DND-41 (cell line): ENCODE results near the gene CSF2.

ENCODE experiments used
- ATAC-seq: fragments of 200-7000 bp; cut with Tn5 transposase; 3 replicates; pipeline ENCODE4 v1.9.1; 2021; ENCODE audit warnings: low read depth; ENCODE audit not compliant: insufficient read depth
- DNase-seq: peaks from one replicate; pipeline ENCODE4 v3.0.0-alpha.2; 2020
- H2AFZ ChIP-seq: 2 replicates; pipeline ENCODE4 v1.6.0; 2012; ENCODE audit warnings: low read depth, low read length
- H3K27ac ChIP-seq: 2 replicates; pipeline ENCODE4 v1.5.1; 2012; ENCODE audit warnings: low read length, inconsistent platforms
- H3K27me3 ChIP-seq: fragments of 200-600 bp; sonication (generic); 2 replicates; pipeline ENCODE4 v1.6.0; 2012; ENCODE audit warnings: low read length, mild to moderate bottlenecking, inconsistent platforms; ENCODE audit not compliant: insufficient read depth, poor library complexity
- H3K36me3 ChIP-seq: 2 replicates; pipeline ENCODE4 v1.5.1; 2012; ENCODE audit warnings: low read length, inconsistent platforms; ENCODE audit not compliant: insufficient read depth
- H3K4me1 ChIP-seq: 2 replicates; pipeline ENCODE4 v1.5.1; 2012; ENCODE audit warnings: mild to moderate bottlenecking, low read length; ENCODE audit not compliant: insufficient read depth
- H3K4me2 ChIP-seq: 2 replicates; pipeline ENCODE4 v1.6.0; 2012; ENCODE audit warnings: mild to moderate bottlenecking, moderate library complexity, low read length, inconsistent platforms; ENCODE audit not compliant: insufficient read depth
- H3K4me3 ChIP-seq, 2 experiments: fragments of 200-600 bp in 1 of 2; shearing (Covaris generic) in 1 of 2; 2 replicates each; pipeline ENCODE4 v1.5.1; 2012 to 2016; ENCODE audit warnings: inconsistent platforms in 2 of 2, low read length in 2 of 2, mild to moderate bottlenecking in 2 of 2, low read depth in 1 of 2, moderate library complexity in 1 of 2
- H3K79me2 ChIP-seq: 2 replicates; pipeline ENCODE4 v1.6.0; 2012; ENCODE audit warnings: low read length, inconsistent platforms; ENCODE audit not compliant: insufficient read depth
- H3K9ac ChIP-seq: 2 replicates; pipeline ENCODE4 v1.6.0; 2012; ENCODE audit warnings: low read depth, mild to moderate bottlenecking, inconsistent platforms, low read length, moderate library complexity
- H3K9me3 ChIP-seq: 2 replicates; pipeline ENCODE4 v1.5.1; 2012; ENCODE audit warnings: low read length, moderate library complexity, mild to moderate bottlenecking, inconsistent platforms; ENCODE audit not compliant: insufficient read depth, severe bottlenecking
- H4K20me1 ChIP-seq: 2 replicates; pipeline ENCODE4 v1.6.0; 2012; ENCODE audit warnings: low read length; ENCODE audit not compliant: insufficient read depth
- EZH2 ChIP-seq: IDR thresholded peaks from 3 replicates; pipeline ENCODE4 v1.6.1; 2012; ENCODE audit warnings: borderline replicate concordance, low read depth, mild to moderate bottlenecking, moderate library complexity, low read length, inconsistent platforms; ENCODE audit not compliant: severe bottlenecking
- TF ChIP-seq, protein P1 (sequence below): IDR thresholded peaks from 2 replicates; pipeline ENCODE4 v1.5.1; 2012; ENCODE audit warnings: borderline replicate concordance, low read length, moderate library complexity, mild to moderate bottlenecking; ENCODE audit not compliant: poor library complexity, severe bottlenecking; ENCODE audit errors: extremely low read depth

CSF2 gene

DNA sequence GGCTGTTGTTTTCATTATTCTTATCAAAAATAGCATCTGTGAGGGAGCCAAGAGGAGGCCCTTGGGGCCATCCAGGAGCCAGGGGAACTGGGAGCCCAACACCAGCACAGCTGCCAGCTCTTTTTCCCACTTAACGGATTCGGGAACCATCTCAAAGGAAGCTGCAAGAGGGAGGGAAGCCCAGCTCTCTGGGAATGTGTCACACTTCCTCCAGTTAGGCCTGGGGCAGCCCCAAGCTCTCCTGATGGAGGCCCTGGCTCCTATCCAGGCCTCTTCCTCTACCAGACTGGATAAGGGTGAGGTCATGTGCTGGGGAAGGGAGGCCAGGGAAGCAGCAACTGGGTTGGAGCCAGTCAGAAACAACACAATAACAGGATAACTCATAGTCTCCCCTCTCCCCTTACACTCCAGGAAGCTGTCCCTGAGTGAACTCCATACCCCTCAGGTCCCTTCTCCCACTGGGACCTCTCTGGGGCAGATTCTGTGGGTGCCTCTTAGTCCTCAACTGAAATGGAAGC, 12.7 kb downstream of the CSF2 start:
- Histone ChIP-seq H4K20me1 (no peaks in the 10 kb centered on the region; the same call in 1 of the 2 replicates), H3K27me3 (peaks cover 19% of the 10 kb centered on the region), H3K9me3 (no peaks in the 10 kb centered on the region), H3K4me3 (no peak overlapping the region), H3K4me2 (no peak overlapping the region), H3K79me2 (no peaks in the 10 kb centered on the region), H3K36me3 (no peaks in the 10 kb centered on the region), H3K9ac (no peak overlapping the region), H3K27ac (no peak overlapping the region), H2AFZ (no peak overlapping the region), H3K4me1 (no peaks in the 10 kb centered on the region)
- no peak for ATAC-seq
- DNase-seq: no peak
- TF ChIP-seq, protein P1, sequence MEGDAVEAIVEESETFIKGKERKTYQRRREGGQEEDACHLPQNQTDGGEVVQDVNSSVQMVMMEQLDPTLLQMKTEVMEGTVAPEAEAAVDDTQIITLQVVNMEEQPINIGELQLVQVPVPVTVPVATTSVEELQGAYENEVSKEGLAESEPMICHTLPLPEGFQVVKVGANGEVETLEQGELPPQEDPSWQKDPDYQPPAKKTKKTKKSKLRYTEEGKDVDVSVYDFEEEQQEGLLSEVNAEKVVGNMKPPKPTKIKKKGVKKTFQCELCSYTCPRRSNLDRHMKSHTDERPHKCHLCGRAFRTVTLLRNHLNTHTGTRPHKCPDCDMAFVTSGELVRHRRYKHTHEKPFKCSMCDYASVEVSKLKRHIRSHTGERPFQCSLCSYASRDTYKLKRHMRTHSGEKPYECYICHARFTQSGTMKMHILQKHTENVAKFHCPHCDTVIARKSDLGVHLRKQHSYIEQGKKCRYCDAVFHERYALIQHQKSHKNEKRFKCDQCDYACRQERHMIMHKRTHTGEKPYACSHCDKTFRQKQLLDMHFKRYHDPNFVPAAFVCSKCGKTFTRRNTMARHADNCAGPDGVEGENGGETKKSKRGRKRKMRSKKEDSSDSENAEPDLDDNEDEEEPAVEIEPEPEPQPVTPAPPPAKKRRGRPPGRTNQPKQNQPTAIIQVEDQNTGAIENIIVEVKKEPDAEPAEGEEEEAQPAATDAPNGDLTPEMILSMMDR: no peak
- TF ChIP-seq EZH2: no peak

DNA sequence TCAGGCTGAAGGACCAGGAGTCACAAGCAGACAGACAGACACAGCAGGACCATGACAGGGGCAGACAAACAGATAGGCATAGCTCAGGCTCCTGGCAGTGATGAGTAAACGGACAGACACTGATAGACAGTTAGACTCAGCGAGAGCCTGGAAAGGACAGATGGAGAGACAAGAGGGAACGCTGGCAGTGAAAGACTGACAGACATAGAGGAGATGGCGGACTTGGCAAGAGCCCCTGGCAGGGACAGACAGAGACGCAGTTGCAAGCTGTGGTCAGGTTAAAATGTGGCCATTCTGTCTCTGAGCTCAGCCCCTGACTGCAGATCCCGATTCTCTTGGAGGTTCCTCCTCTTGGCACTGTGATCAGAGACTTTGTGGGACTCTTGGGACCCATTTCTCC, 13.6 kb downstream of the CSF2 start:
- ATAC-seq: no peak
- TF ChIP-seq EZH2: no peak
- TF ChIP-seq, protein P1: no peak
- no peaks in the 10 kb centered on the region for H3K4me1 ChIP-seq
- no peak overlapping the region for H3K4me3 ChIP-seq
- H3K9ac ChIP-seq: no peak overlapping the region
- no peaks in the 10 kb centered on the region; the same call in 1 of the 2 replicates for H4K20me1 ChIP-seq
- DNase-seq: no peak
- no peak overlapping the region for H2AFZ ChIP-seq
- H3K27ac ChIP-seq: no peak overlapping the region
- peaks cover 19% of the 10 kb centered on the region for H3K27me3 ChIP-seq
- no peak overlapping the region for H3K4me2 ChIP-seq
- H3K79me2 ChIP-seq: no peaks in the 10 kb centered on the region
- no peaks in the 10 kb centered on the region for H3K36me3 ChIP-seq
- H3K9me3 ChIP-seq: no peaks in the 10 kb centered on the region

DNA sequence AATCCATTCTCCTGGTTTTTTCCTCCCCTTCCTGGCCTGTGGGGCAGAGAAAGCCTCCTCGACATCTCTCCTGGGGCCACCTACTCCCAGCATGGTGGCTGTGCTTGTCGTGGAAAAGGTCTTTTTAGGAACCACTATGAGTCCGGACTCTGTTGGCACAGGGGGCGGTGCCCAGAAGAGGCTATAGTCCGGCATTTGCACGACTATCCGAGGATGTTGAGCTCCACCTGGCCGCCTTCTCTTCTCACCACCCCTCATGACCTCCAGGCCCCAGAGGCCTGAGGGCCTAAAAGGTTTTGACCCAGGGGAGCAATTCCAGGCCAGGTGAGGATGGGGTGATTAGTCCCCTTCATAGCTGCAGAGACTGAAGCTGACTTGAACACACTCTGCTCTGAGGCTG, 14.1 kb downstream of the CSF2 start:
- no peak overlapping the region for H3K27ac ChIP-seq
- H3K4me3 ChIP-seq: no peak overlapping the region
- H3K9ac ChIP-seq: no peak overlapping the region
- ATAC-seq: no peak
- H3K4me2 ChIP-seq: no peak overlapping the region
- DNase-seq: no peak
- H3K36me3 ChIP-seq: no peaks in the 10 kb centered on the region
- H3K9me3 ChIP-seq: no peaks in the 10 kb centered on the region
- H3K27me3 ChIP-seq: peaks cover 19% of the 10 kb centered on the region
- H4K20me1 ChIP-seq: no peaks in the 10 kb centered on the region; the same call in 1 of the 2 replicates
- H2AFZ ChIP-seq: no peak overlapping the region
- TF ChIP-seq, protein P1: no peak
- no peak for TF ChIP-seq EZH2
- no peaks in the 10 kb centered on the region for H3K4me1 ChIP-seq
- H3K79me2 ChIP-seq: no peaks in the 10 kb centered on the region
